SH-SY5Y (cell line): ENCODE measurements around the gene LITAF.
A peak's percentile ranks its signal among the peaks of the same experiment; 100 is the strongest.

Source experiments
- GATA2 ChIP-seq: IDR thresholded peaks from 2 replicates; pipeline ENCODE4 v1.6.1; 2011; ENCODE audit warnings: mild to moderate bottlenecking, low read depth, low read length
- GATA3 ChIP-seq: IDR thresholded peaks from 2 replicates; pipeline ENCODE4 v1.6.1; 2011; ENCODE audit warnings: low read depth, mild to moderate bottlenecking, low read length, moderate library complexity

Gene LITAF

GRCh38 chr16:11597235-11598095 lies 10.7 kb upstream of the LITAF start:
- TF ChIP-seq GATA3 (no peak), GATA2 (no peak)

- TF ChIP-seq GATA3, result no peak
- no peak for TF ChIP-seq GATA2
Observed at GRCh38 chr16:11596572-11597226, 10.0 kb upstream of the LITAF start.

- no peak for TF ChIP-seq GATA2
- no peak for TF ChIP-seq GATA3
Observed at GRCh38 chr16:11593581-11593980, 6.9 kb upstream of the LITAF start.

GRCh38 chr16:11589198-11589550 lies 2.5 kb upstream of the LITAF start:
- TF ChIP-seq GATA3, result no peak
- no peak for TF ChIP-seq GATA2

GRCh38 chr16:11588321-11589197 lies 1.8 kb upstream of the LITAF start:
- TF ChIP-seq GATA2 (no peak), GATA3 (no peak)

- no peak for TF ChIP-seq GATA3
- peak; percentile 71 for TF ChIP-seq GATA2
Observed at GRCh38 chr16:11587643-11588247, 1.0 kb upstream of the LITAF start.

- no peak; the same call in 1 of the 2 replicates for TF ChIP-seq GATA2
- no peak for TF ChIP-seq GATA3
Observed at GRCh38 chr16:11586378-11586855, 302 bp downstream of the LITAF start.

GRCh38 chr16:11585460-11586377 lies 1.0 kb downstream of the LITAF start:
- TF ChIP-seq GATA3 (no peak), GATA2 (no peak)

- TF ChIP-seq GATA2 (no peak), GATA3 (no peak)
Observed at GRCh38 chr16:11583889-11584565, 2.7 kb downstream of the LITAF start.

GRCh38 chr16:11583166-11583565 lies 3.6 kb downstream of the LITAF start:
- no peak for TF ChIP-seq GATA3
- no peak for TF ChIP-seq GATA2

- TF ChIP-seq GATA3, result no peak
- no peak for TF ChIP-seq GATA2
Observed at GRCh38 chr16:11582157-11582814, 4.4 kb downstream of the LITAF start.

GRCh38 chr16:11581678-11582077 lies 5.0 kb downstream of the LITAF start:
- TF ChIP-seq GATA3 (no peak), GATA2 (no peak)
